Measurements from ENCODE around the gene LMNA.
A peak's percentile ranks its signal among the peaks of the same experiment; 100 is the strongest.
"Not testable (repeated sequence)": the region's sequence is repeated elsewhere in the genome, so short reads cannot be mapped to it uniquely, and the experiment has no call there.

LMNA gene

GRCh38 chr1:156114101-156114918 lies at the start of gene LMNA:
Gene LMNA, plus strand, starts transcription at chr1:156114711. Its CDS starts 208 bp downstream, at chr1:156114919.
- peak; percentile 93 for DNase-seq (ENCODE audit: low spot score)

- DNase-seq (ENCODE audit: low spot score): no peak
Observed at GRCh38 chr1:156065212-156065611, 49.3 kb upstream of the LMNA start.

- no peak for DNase-seq (ENCODE audit: low spot score)
Observed at GRCh38 chr1:156065871-156066270, 48.6 kb upstream of the LMNA start.

- DNase-seq (ENCODE audit: low spot score): no peak
Observed at GRCh38 chr1:156067262-156067661, 47.2 kb upstream of the LMNA start.

- DNase-seq (ENCODE audit: low spot score): no peak
Observed at GRCh38 chr1:156069490-156070455, 44.7 kb upstream of the LMNA start.

- no peak for DNase-seq (ENCODE audit: low spot score)
Observed at GRCh38 chr1:156070548-156070947, 44.0 kb upstream of the LMNA start.

GRCh38 chr1:156071332-156071816 lies 43.1 kb upstream of the LMNA start:
- not testable (repeated sequence) for DNase-seq (ENCODE audit: low spot score)

GRCh38 chr1:156072251-156072650 lies 42.3 kb upstream of the LMNA start:
- no peak for DNase-seq (ENCODE audit: low spot score)

- DNase-seq (ENCODE audit: low spot score): no peak
Observed at GRCh38 chr1:156073110-156073687, 41.3 kb upstream of the LMNA start.

- DNase-seq (ENCODE audit: low spot score): no peak
Observed at GRCh38 chr1:156073740-156074139, 40.8 kb upstream of the LMNA start.

- no peak for DNase-seq (ENCODE audit: low spot score)
Observed at GRCh38 chr1:156074661-156075060, 39.9 kb upstream of the LMNA start.

GRCh38 chr1:156075162-156075561 lies 39.3 kb upstream of the LMNA start:
- no peak for DNase-seq (ENCODE audit: low spot score)

- no peak for DNase-seq (ENCODE audit: low spot score)
Observed at GRCh38 chr1:156075775-156076204, 38.7 kb upstream of the LMNA start.

- DNase-seq (ENCODE audit: low spot score): no peak
Observed at GRCh38 chr1:156076609-156077429, 37.7 kb upstream of the LMNA start.

- no peak for DNase-seq (ENCODE audit: low spot score)
Observed at GRCh38 chr1:156077430-156077760, 37.1 kb upstream of the LMNA start.

- DNase-seq (ENCODE audit: low spot score): no peak
Observed at GRCh38 chr1:156078728-156079127, 35.8 kb upstream of the LMNA start.

- DNase-seq (ENCODE audit: low spot score): no peak
Observed at GRCh38 chr1:156079762-156080161, 34.7 kb upstream of the LMNA start.

GRCh38 chr1:156080241-156080862 lies 34.2 kb upstream of the LMNA start:
- DNase-seq (ENCODE audit: low spot score): no peak

GRCh38 chr1:156080863-156081179 lies 33.7 kb upstream of the LMNA start:
- DNase-seq (ENCODE audit: low spot score): no peak

- no peak for DNase-seq (ENCODE audit: low spot score)
Observed at GRCh38 chr1:156081180-156081916, 33.2 kb upstream of the LMNA start.

- DNase-seq (ENCODE audit: low spot score): no peak
Observed at GRCh38 chr1:156081917-156082308, 32.6 kb upstream of the LMNA start.
